Measurements from ENCODE around the gene DLEC1.

Gene DLEC1

GRCh38 chr3:38111696-38112377 lies 72.8 kb downstream of the DLEC1 start:
- no peak for DNase-seq

- no peak for DNase-seq
Measured at GRCh38 chr3:38112378-38112761, 73.4 kb downstream of the DLEC1 start.

GRCh38 chr3:38114052-38114874 lies 75.3 kb downstream of the DLEC1 start:
- DNase-seq: no peak

- DNase-seq: no peak
Measured at GRCh38 chr3:38114875-38115644, 76.1 kb downstream of the DLEC1 start.

- no peak for DNase-seq
Measured at GRCh38 chr3:38115645-38116427, 76.8 kb downstream of the DLEC1 start.

GRCh38 chr3:38116471-38117162 lies 77.6 kb downstream of the DLEC1 start:
- DNase-seq: no peak

GRCh38 chr3:38117163-38117716 lies 78.2 kb downstream of the DLEC1 start:
- no peak for DNase-seq

GRCh38 chr3:38117748-38118420 lies 78.9 kb downstream of the DLEC1 start:
- DNase-seq: peak; percentile 85

GRCh38 chr3:38118421-38119247 lies 79.6 kb downstream of the DLEC1 start:
- no peak for DNase-seq

GRCh38 chr3:38119248-38119544 lies 80.2 kb downstream of the DLEC1 start:
- DNase-seq: no peak

- no peak for DNase-seq
Measured at GRCh38 chr3:38119821-38120692, 81.0 kb downstream of the DLEC1 start.

GRCh38 chr3:38120693-38121450 lies 81.9 kb downstream of the DLEC1 start:
- DNase-seq: no peak

GRCh38 chr3:38121451-38121831 lies 82.4 kb downstream of the DLEC1 start:
- DNase-seq: no peak

- peak; percentile 19 for DNase-seq
Measured at GRCh38 chr3:38121832-38122461, 82.9 kb downstream of the DLEC1 start.

- peak; percentile 21 for DNase-seq
Measured at GRCh38 chr3:38122712-38123290, 83.8 kb downstream of the DLEC1 start.

- peak; percentile 12 for DNase-seq
Measured at GRCh38 chr3:38124324-38125122, 85.5 kb downstream of the DLEC1 start.
